K562 (cell line): Measurements from ENCODE around the gene TTLL4. TPM values are rescaled to one million over a fixed set of nuclear protein-coding genes. Genes with fewer than 3 reads are reported as not detected.

Source experiments
- ARID2 ChIP-seq: fragments of 450-650 bp; IDR thresholded peaks from 2 replicates; pipeline ENCODE4 v1.6.1; 2017; ENCODE audit warnings: antibody characterized with exemption, mild to moderate bottlenecking
- ATF7 ChIP-seq: fragments of 450-650 bp; IDR thresholded peaks from 2 replicates; pipeline ENCODE4 v1.7.1; 2014; ENCODE audit warnings: mild to moderate bottlenecking, moderate library complexity
- BRD9 ChIP-seq: fragments of 450-650 bp; IDR thresholded peaks from 2 replicates; pipeline ENCODE4 v1.6.1; 2018; ENCODE audit warnings: low read depth; ENCODE audit not compliant: partially characterized antibody
- CREBBP ChIP-seq: IDR thresholded peaks from one replicate; pipeline ENCODE4 v1.6.1; 2012; ENCODE audit warnings: low read depth, mild to moderate bottlenecking, control low read depth, inconsistent platforms, low read length
- EGR1 ChIP-seq: fragments of 450-650 bp; conservative IDR thresholded peaks from 2 replicates; pipeline ENCODE4 v1.6.1; 2017; ENCODE audit warnings: mild to moderate bottlenecking
- FOXA1 ChIP-seq: fragments of 450-650 bp; IDR thresholded peaks from 2 replicates; pipeline ENCODE4 v1.6.1; 2016; ENCODE audit warnings: mild to moderate bottlenecking, borderline replicate concordance
- FOXM1 ChIP-seq, 2 experiments: fragments of 450-650 bp in 1 of 2; sonication (generic) in 1 of 2; formaldehyde crosslinking in 1 of 2; IDR thresholded peaks; 2 replicates each; pipeline versions ENCODE4 v1.6.1 to v1.9.0; 2017 to 2022; ENCODE audit warnings: low read depth in 2 of 2, mild to moderate bottlenecking in 2 of 2, missing genetic modification reagents in 1 of 2, moderate library complexity in 1 of 2
- GATAD2B ChIP-seq: fragments of 450-650 bp; IDR thresholded peaks from 2 replicates; pipeline ENCODE4 v1.6.1; 2017; ENCODE audit warnings: mild to moderate bottlenecking, borderline replicate concordance
- MYC ChIP-seq, 2 experiments: fragments of 250-450 bp in 1 of 2; sonication (Bioruptor Pico) in 1 of 2; IDR thresholded peaks; 2 replicates each; pipeline versions ENCODE4 v1.5.1 to v1.6.1; 2012 to 2021; ENCODE audit warnings: low read depth in 2 of 2, borderline replicate concordance in 1 of 2, improper control_type of control experiment in 1 of 2, low read length in 1 of 2, mild to moderate bottlenecking in 1 of 2, moderate library complexity in 1 of 2
- NFRKB ChIP-seq: fragments of 450-650 bp; IDR thresholded peaks from 2 replicates; pipeline ENCODE4 v1.6.1; 2016; ENCODE audit warnings: low read depth
- PHF20 ChIP-seq: fragments of 450-650 bp; IDR thresholded peaks from 2 replicates; pipeline ENCODE4 v1.6.1; 2018; ENCODE audit not compliant: partially characterized antibody
- SETDB1 ChIP-seq: IDR thresholded peaks from one replicate; pipeline ENCODE4 v1.6.1; 2012; ENCODE audit warnings: low read length, control low read depth, inconsistent platforms
- ZNF197 ChIP-seq: fragments of 200-800 bp; sonication (Bioruptor generic); IDR thresholded peaks from 2 replicates; pipeline ENCODE4 v1.6.1; 2016; ENCODE audit warnings: low read depth, missing genetic modification characterization, missing compliant biosample characterization
- ZNF77 ChIP-seq: fragments of 250-450 bp; sonication (Bioruptor Pico); IDR thresholded peaks from 2 replicates; pipeline ENCODE4 v1.5.0; 2020
- ZZZ3 ChIP-seq: fragments of 450-650 bp; IDR thresholded peaks from 2 replicates; pipeline ENCODE4 v1.6.1; 2016; ENCODE audit warnings: antibody characterized with exemption, mild to moderate bottlenecking, moderate library complexity
- polyA plus RNA-seq, 8 experiments: library from polyadenylated mRNA; depleted of rRNA in 4 of 8; stranded (reverse) in 5 of 8; unstranded in 3 of 8; fragments of >200 nt; fragmentation: Nextera tagmentation in 2 of 8; fragmentation: Illumina TruSeq in 1 of 8; extraction: Ambion mirVana in 2 of 8; extraction: Trizol in 1 of 8; gene quantifications; 2 replicates each; pipeline versions ENCODE4 v1.2.1 to v1.2.3, GENCODE V29; 2011 to 2014; ENCODE audit warnings: inconsistent platforms in 1 of 8, missing spikeins in 1 of 8
- total RNA-seq, 7 experiments: library from RNA; depleted of rRNA in 6 of 7; stranded (reverse); fragments of >200 nt in 6 of 7; fragmentation: Illumina TruSeq in 2 of 7; extraction: Trizol in 2 of 7; gene quantifications; 2 replicates each; pipeline versions ENCODE4 v1.2.1 to v1.2.3, GENCODE V29; 2011 to 2021; ENCODE audit warnings: low replicate concordance in 1 of 7
- TF ChIP-seq, protein P1 (sequence below), 2 experiments: fragments of 200-800 bp in 1 of 2; sonication (Bioruptor generic) in 1 of 2; sonication (generic) in 1 of 2; formaldehyde crosslinking in 1 of 2; IDR thresholded peaks in 1 of 2; conservative IDR thresholded peaks in 1 of 2; 2 replicates each; pipeline versions ENCODE4 v1.5.0 to v1.6.1; 2016 to 2020; ENCODE audit warnings: missing compliant biosample characterization in 1 of 2, missing genetic modification characterization in 1 of 2, missing genetic modification reagents in 1 of 2
- TF ChIP-seq, protein P2 (sequence below): fragments of 450-650 bp; formaldehyde crosslinking; IDR thresholded peaks from 2 replicates; pipeline ENCODE4 v1.4.0; 2020; ENCODE audit warnings: mild to moderate bottlenecking, moderate library complexity
- TF ChIP-seq, protein P3 (sequence below): fragments of 250-450 bp; sonication (Bioruptor Pico); IDR thresholded peaks from 2 replicates; pipeline ENCODE4 v1.6.1; 2021; ENCODE audit warnings: mild to moderate bottlenecking
- TF ChIP-seq, protein P4 (sequence below): sonication (generic); formaldehyde crosslinking; IDR thresholded peaks from 2 replicates; pipeline ENCODE4 v1.8.0; 2022; ENCODE audit warnings: mild to moderate bottlenecking, low read depth, missing genetic modification reagents
- TF ChIP-seq, protein P5 (sequence below): fragments of 450-650 bp; conservative IDR thresholded peaks from 2 replicates; pipeline ENCODE4 v1.6.1; 2016; ENCODE audit warnings: missing genetic modification characterization, low read depth, mild to moderate bottlenecking, missing compliant biosample characterization, moderate library complexity
- TF ChIP-seq, protein P6 (sequence below): conservative IDR thresholded peaks from 2 replicates; pipeline ENCODE4 v1.6.1; 2011; ENCODE audit warnings: low read depth, mild to moderate bottlenecking, low read length; ENCODE audit not compliant: control insufficient read depth

TTLL4 gene
- total and polyA plus RNA-seq, 9 of the 15 experiments (the other 6 are each of a cell fraction or from before 2014, with no cell fraction given): 12.6 to 67.5 (median 24.5) TPM

DNA sequence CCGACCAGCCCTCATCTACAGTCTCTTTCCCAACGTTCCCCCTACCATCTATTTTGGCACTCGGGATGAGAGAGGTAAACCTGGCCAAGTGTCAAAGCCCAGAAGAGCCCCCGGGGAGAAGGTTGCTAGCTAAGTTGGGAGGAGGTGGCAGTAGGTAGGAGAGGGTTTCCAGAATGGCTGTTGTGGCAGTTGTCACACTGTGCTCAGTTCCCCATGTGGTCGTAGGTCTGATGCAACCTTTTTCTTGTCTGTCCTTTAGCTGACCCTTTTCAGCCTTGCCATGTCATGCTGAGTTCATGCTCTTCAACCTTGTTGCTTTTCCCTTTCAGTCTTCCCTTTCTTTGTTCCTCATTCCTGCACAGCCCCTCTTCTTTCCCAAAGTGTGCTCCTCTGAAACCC is 34.5 kb downstream of the TTLL4 start (continued):
- TF ChIP-seq SETDB1 (no peak), BRD9 (no peak), NFRKB (peak; percentile 89; the same call in 1 of the 2 replicates), FOXA1 (no peak), ZZZ3 (no peak), FOXM1 (IDR thresholded peaks at IDR 0.05; ENCODE audit: low read depth) (no peak), FOXM1 (CRISPR knock-in tag; IDR thresholded peaks at IDR 0.05; ENCODE audit: low read depth) (no peak), MYC (IDR thresholded peaks at IDR 0.05; ENCODE audit: low read depth, low read length) (peak; percentile 93), MYC (CRISPR knock-in tag; IDR thresholded peaks at IDR 0.05; ENCODE audit: borderline replicate concordance, low read depth) (no peak), GATAD2B (no peak), ZNF197 (CRISPR knock-in tag) (no peak), EGR1 (no peak), PHF20 (no peak), ZNF77 (CRISPR knock-in tag) (no peak), CREBBP (no peak), ARID2 (no peak), ATF7 (0 out of 2 replicates have a peak, but pooled peaks have one; percentile 46)
- TF ChIP-seq, protein P1, sequence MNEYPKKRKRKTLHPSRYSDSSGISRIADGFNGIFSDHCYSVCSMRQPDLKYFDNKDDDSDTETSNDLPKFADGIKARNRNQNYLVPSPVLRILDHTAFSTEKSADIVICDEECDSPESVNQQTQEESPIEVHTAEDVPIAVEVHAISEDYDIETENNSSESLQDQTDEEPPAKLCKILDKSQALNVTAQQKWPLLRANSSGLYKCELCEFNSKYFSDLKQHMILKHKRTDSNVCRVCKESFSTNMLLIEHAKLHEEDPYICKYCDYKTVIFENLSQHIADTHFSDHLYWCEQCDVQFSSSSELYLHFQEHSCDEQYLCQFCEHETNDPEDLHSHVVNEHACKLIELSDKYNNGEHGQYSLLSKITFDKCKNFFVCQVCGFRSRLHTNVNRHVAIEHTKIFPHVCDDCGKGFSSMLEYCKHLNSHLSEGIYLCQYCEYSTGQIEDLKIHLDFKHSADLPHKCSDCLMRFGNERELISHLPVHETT (CRISPR knock-in tag; conservative IDR thresholded peaks at IDR 0.05 in 1 of 2, IDR thresholded peaks at IDR 0.05 in 1 of 2): peak in 1 of 2 experiments; percentile 44; a peak in 1 of 4 replicates
- TF ChIP-seq, protein P2, sequence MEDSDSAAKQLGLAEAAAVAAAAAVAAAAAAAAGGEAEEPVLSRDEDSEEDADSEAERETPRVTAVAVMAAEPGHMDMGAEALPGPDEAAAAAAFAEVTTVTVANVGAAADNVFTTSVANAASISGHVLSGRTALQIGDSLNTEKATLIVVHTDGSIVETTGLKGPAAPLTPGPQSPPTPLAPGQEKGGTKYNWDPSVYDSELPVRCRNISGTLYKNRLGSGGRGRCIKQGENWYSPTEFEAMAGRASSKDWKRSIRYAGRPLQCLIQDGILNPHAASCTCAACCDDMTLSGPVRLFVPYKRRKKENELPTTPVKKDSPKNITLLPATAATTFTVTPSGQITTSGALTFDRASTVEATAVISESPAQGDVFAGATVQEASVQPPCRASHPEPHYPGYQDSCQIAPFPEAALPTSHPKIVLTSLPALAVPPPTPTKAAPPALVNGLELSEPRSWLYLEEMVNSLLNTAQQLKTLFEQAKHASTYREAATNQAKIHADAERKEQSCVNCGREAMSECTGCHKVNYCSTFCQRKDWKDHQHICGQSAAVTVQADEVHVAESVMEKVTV (CRISPR knock-in tag): no peak
- TF ChIP-seq, protein P3, sequence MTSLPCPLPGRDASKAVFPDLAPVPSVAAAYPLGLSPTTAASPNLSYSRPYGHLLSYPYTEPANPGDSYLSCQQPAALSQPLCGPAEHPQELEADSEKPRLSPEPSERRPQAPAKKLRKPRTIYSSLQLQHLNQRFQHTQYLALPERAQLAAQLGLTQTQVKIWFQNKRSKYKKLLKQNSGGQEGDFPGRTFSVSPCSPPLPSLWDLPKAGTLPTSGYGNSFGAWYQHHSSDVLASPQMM (CRISPR knock-in tag): no peak
- TF ChIP-seq, protein P4, sequence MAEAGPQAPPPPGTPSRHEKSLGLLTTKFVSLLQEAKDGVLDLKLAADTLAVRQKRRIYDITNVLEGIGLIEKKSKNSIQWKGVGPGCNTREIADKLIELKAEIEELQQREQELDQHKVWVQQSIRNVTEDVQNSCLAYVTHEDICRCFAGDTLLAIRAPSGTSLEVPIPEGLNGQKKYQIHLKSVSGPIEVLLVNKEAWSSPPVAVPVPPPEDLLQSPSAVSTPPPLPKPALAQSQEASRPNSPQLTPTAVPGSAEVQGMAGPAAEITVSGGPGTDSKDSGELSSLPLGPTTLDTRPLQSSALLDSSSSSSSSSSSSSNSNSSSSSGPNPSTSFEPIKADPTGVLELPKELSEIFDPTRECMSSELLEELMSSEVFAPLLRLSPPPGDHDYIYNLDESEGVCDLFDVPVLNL: no peak
- TF ChIP-seq, protein P5, sequence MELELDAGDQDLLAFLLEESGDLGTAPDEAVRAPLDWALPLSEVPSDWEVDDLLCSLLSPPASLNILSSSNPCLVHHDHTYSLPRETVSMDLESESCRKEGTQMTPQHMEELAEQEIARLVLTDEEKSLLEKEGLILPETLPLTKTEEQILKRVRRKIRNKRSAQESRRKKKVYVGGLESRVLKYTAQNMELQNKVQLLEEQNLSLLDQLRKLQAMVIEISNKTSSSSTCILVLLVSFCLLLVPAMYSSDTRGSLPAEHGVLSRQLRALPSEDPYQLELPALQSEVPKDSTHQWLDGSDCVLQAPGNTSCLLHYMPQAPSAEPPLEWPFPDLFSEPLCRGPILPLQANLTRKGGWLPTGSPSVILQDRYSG: 0 out of 2 replicates have a peak, but pooled peaks have one; percentile 86
- TF ChIP-seq, protein P6, sequence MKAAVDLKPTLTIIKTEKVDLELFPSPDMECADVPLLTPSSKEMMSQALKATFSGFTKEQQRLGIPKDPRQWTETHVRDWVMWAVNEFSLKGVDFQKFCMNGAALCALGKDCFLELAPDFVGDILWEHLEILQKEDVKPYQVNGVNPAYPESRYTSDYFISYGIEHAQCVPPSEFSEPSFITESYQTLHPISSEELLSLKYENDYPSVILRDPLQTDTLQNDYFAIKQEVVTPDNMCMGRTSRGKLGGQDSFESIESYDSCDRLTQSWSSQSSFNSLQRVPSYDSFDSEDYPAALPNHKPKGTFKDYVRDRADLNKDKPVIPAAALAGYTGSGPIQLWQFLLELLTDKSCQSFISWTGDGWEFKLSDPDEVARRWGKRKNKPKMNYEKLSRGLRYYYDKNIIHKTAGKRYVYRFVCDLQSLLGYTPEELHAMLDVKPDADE: no peak
